Measurements from ENCODE around the gene CCDC60.

The CCDC60 gene

GRCh38 chr12:119334430-119335170 is at the start of gene CCDC60:
TSS of gene CCDC60 (plus strand) at chr12:119334729. CDS start at chr12:119335177, 448 bp downstream.
- no peak for ATAC-seq

- no peak for ATAC-seq
These were observed 46.0 kb upstream of the CCDC60 start for GRCh38 chr12:119288576-119288975.

GRCh38 chr12:119292893-119293630 is 41.5 kb upstream of the CCDC60 start:
- no peak for ATAC-seq

GRCh38 chr12:119294211-119294610 is 40.3 kb upstream of the CCDC60 start:
- no peak for ATAC-seq

GRCh38 chr12:119296535-119296934 is 38.0 kb upstream of the CCDC60 start:
- ATAC-seq = no peak

GRCh38 chr12:119299130-119299529 is 35.4 kb upstream of the CCDC60 start:
- ATAC-seq = no peak

GRCh38 chr12:119301379-119301778 is 33.1 kb upstream of the CCDC60 start:
- no peak for ATAC-seq

- no peak for ATAC-seq
These were observed 32.0 kb upstream of the CCDC60 start for GRCh38 chr12:119302451-119303080.

GRCh38 chr12:119306593-119306992 is 27.9 kb upstream of the CCDC60 start:
- no peak for ATAC-seq

GRCh38 chr12:119307747-119308146 is 26.8 kb upstream of the CCDC60 start:
- ATAC-seq = no peak

- no peak for ATAC-seq
These were observed 25.6 kb upstream of the CCDC60 start for GRCh38 chr12:119308708-119309456.

- ATAC-seq = no peak
These were observed 22.7 kb upstream of the CCDC60 start for GRCh38 chr12:119311878-119312277.

GRCh38 chr12:119312904-119313303 is 21.6 kb upstream of the CCDC60 start:
- no peak for ATAC-seq

GRCh38 chr12:119314290-119314689 is 20.2 kb upstream of the CCDC60 start:
- ATAC-seq = no peak

GRCh38 chr12:119319638-119320037 is 14.9 kb upstream of the CCDC60 start:
- no peak for ATAC-seq

- no peak for ATAC-seq
These were observed 13.9 kb upstream of the CCDC60 start for GRCh38 chr12:119320678-119321077.

- ATAC-seq = no peak
These were observed 12.2 kb upstream of the CCDC60 start for GRCh38 chr12:119322301-119322723.

GRCh38 chr12:119325813-119326212 is 8.7 kb upstream of the CCDC60 start:
- ATAC-seq = no peak

GRCh38 chr12:119326341-119326740 is 8.2 kb upstream of the CCDC60 start:
- no peak for ATAC-seq

GRCh38 chr12:119327471-119327870 is 7.1 kb upstream of the CCDC60 start:
- ATAC-seq = no peak

GRCh38 chr12:119328111-119328510 is 6.4 kb upstream of the CCDC60 start:
- ATAC-seq = no peak

GRCh38 chr12:119338593-119339363 is 4.2 kb downstream of the CCDC60 start:
- no peak for ATAC-seq
